Gastrocnemius medialis (tissue), 4 donors: ENCODE measurements around the gene SPIB.

Experiments
- POLR2A ChIP-seq, 2 donors: fragments of 450-650 bp; IDR thresholded peaks; one replicate each; pipeline ENCODE4 v1.6.1; 2017; ENCODE audit warnings: antibody characterized with exemption in 2 of 2, mild to moderate bottlenecking in 2 of 2, moderate library complexity in 2 of 2
- TF ChIP-seq, protein P1 (sequence below), 5 experiments: fragments of 450-650 bp in 3 of 5; fragments of 200-600 bp in 2 of 5; sonication (generic) in 2 of 5; IDR thresholded peaks in 4 of 5; conservative IDR thresholded peaks in 1 of 5; 1 replicate in 4 of 5; 2 replicates in 1 of 5; pipeline ENCODE4 v1.5.1; 2016 to 2019; ENCODE audit warnings: antibody characterized with exemption in 5 of 5, mild to moderate bottlenecking in 3 of 5, moderate library complexity in 3 of 5

DNA sequence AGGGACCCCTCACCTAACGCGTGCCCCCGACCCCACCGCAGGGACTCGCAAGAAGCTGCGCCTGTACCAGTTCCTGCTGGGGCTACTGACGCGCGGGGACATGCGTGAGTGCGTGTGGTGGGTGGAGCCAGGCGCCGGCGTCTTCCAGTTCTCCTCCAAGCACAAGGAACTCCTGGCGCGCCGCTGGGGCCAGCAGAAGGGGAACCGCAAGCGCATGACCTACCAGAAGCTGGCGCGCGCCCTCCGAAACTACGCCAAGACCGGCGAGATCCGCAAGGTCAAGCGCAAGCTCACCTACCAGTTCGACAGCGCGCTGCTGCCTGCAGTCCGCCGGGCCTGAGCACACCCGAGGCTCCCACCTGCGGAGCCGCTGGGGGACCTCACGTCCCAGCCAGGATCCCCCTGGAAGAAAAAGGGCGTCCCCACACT lies 9.3 kb downstream of the SPIB start:
- TF ChIP-seq, protein P1, sequence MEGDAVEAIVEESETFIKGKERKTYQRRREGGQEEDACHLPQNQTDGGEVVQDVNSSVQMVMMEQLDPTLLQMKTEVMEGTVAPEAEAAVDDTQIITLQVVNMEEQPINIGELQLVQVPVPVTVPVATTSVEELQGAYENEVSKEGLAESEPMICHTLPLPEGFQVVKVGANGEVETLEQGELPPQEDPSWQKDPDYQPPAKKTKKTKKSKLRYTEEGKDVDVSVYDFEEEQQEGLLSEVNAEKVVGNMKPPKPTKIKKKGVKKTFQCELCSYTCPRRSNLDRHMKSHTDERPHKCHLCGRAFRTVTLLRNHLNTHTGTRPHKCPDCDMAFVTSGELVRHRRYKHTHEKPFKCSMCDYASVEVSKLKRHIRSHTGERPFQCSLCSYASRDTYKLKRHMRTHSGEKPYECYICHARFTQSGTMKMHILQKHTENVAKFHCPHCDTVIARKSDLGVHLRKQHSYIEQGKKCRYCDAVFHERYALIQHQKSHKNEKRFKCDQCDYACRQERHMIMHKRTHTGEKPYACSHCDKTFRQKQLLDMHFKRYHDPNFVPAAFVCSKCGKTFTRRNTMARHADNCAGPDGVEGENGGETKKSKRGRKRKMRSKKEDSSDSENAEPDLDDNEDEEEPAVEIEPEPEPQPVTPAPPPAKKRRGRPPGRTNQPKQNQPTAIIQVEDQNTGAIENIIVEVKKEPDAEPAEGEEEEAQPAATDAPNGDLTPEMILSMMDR (IDR thresholded peaks at IDR 0.05 in 4 of 5, conservative IDR thresholded peaks at IDR 0.05 in 1 of 5), result no peak
- peak; percentile 64 to 65 for TF ChIP-seq POLR2A (IDR thresholded peaks at IDR 0.05)
